NT2/D1 (cell line): ENCODE data around the gene ERLIN1.

Experiments
- YY1 ChIP-seq: IDR thresholded peaks from 2 replicates; pipeline ENCODE4 v1.6.1; 2011; ENCODE audit not compliant: insufficient read length, insufficient read depth
- ZNF274 ChIP-seq: IDR thresholded peaks from 2 replicates; pipeline ENCODE4 v1.6.1; 2011; ENCODE audit warnings: mild to moderate bottlenecking, low read depth, low read length

- TF ChIP-seq ZNF274 (no peak), YY1 (no peak)
Measured at GRCh38 chr10:100172349-100172748, 13.5 kb downstream of the ERLIN1 start.
